Skin epidermis (tissue), 12 donors: Measurements from ENCODE around the gene DUSP28.

ENCODE experiments used
- H3K27ac ChIP-seq, 21 experiments: fragments of 200-600 bp; sonication (generic) in 11 of 21; one replicate each; pipeline ENCODE4 v1.5.0; 2020; ENCODE audit warnings: mild to moderate bottlenecking in 3 of 21, inconsistent platforms in 2 of 21, moderate library complexity in 2 of 21
- H3K4me3 ChIP-seq, 7 experiments: fragments of 200-600 bp; sonication (generic) in 2 of 7; one replicate each; pipeline ENCODE4 v1.5.0; 2020; ENCODE audit warnings: inconsistent platforms in 2 of 7, mild to moderate bottlenecking in 2 of 7, moderate library complexity in 1 of 7

The DUSP28 gene

DNA sequence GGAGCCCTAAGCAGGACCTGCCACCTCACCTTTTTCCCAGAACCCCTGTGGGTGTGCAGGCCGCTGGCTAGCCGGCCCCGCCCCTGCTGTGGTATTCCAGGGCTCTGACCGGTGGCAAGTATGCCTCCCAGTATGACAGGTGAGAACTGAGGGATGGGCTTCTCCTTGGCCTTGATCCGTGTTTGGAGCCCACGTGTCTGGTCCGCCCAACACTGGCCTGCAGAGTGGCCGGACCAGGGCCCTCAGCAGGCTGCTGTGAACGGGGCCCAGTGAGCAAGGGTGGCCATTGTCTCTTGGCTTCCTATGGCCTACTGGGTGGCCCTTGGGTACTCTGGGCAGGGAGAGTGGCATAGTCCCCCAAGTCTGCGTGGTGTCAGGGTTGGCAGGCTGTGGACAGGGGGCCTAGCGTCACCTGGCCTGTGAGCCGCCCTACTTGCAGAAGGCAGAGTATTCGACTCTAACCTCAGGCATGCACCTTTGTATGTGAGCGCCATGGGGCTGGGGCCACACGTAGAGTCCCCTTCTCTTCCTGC, 9.9 kb downstream of the DUSP28 start:
- Histone ChIP-seq H3K4me3 (peak overlapping the region in 1 of 7 experiments; percentile 71), H3K27ac (peak overlapping the region in 6 of 21 experiments; percentile 10 to 86 (median 80))

GRCh38 chr2:240570531-240571313, 10.6 kb downstream of the DUSP28 start:
- H3K4me3 ChIP-seq = no peak overlapping the region
- H3K27ac ChIP-seq = peak overlapping the region in 2 of 21 experiments; percentile 7 to 80

- Histone ChIP-seq H3K27ac (no peak overlapping the region), H3K4me3 (no peak overlapping the region)
These were observed 11.3 kb downstream of the DUSP28 start for GRCh38 chr2:240571314-240571973.

DNA sequence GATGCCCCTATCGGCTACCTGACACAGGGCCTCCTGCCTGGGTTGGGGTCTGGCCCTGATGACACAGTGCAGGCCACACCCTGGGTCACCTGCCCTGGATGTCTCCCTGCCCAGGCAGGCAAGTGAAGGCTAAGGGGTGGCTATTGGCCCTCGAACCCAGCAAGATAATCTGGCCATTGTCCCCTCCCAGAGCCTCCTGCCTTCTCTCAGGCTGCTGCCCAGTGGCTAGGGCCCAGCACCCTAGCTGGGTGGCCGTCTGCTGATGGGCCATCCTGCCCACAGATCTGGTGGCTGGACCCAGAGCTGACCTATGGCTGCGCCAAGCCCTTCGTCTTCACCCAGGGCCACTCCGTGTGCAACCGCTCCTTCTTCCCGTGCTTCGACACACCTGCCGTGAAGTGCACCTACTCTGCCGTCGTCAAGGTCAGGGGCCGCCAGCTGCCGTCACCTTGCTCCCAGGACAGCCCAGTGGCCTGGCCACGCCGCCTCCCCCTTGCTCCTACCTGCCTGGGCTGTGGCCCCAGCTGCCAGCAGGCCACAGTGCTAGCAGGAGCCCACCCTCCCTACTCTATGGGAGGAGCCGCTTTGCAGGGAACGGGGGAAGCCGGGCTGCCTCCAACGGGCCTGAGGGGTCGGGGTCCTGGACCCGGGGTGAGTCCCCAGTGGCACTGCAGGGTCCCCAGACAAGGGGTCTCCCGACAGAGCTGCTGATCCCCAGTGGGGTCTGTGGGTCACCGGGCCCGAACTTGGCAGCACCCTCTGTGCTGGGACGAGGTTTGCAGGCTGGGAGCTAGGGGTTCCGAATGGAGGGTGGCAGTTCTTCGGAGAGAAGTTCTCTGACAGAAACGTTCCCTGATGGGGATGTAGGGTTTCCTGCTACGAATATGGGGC, 12.2 kb downstream of the DUSP28 start:
- H3K4me3 ChIP-seq = no peak overlapping the region
- no peak overlapping the region for H3K27ac ChIP-seq

- H3K27ac ChIP-seq = no peak overlapping the region
These were observed 12.9 kb downstream of the DUSP28 start for GRCh38 chr2:240573071-240573515.

GRCh38 chr2:240573516-240574385, 13.6 kb downstream of the DUSP28 start:
- Histone ChIP-seq H3K27ac (no peak overlapping the region), H3K4me3 (no peak overlapping the region)

More at GRCh38 chr2:240573071-240573515, 12.9 kb downstream of the DUSP28 start:
- H3K4me3 ChIP-seq = no peak overlapping the region

GRCh38 chr2:240574386-240575100, 14.4 kb downstream of the DUSP28 start:
- no peak overlapping the region for H3K4me3 ChIP-seq

DNA sequence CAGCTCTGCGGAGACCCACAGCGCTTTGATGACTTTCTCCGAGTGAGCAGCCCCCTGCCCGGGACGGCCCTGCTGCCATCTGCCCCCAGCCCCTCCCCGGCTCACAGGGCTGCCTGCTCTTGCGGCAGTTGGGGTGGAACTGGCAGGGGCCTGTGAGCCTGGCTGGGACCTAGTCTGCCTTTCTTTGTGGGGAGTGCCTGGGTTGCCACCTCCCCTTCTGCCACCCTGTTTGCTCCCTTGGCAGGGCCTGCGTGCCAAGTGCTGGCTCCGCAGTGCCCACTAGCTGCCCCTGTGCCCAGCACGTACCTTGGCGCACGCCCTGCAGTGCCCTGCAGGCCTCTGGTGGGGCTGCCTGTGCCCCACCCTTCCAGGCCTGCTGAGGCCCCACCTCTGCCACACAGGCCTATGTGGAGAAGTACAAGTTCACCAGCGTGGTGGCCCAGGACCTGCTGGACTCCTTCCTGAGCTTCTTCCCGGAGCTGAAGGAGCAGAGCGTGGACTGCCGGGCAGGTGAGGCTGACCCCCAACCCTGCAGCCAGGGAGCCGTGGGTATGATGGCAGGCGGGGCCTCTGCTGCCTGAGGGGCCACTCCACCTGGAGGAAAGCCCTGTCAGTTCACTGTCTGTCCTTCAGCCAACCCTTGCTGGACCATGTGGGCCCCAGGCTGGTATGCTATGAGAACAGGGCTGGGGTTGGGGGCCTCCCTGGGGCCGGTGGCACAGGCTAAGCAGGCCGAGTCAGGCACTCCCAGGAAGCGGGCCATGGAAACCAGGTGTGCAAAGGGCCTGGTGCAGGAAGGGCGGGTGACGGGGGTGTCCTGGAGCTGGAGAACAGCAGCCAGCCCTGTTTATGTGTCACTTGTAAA, 15.2 kb downstream of the DUSP28 start:
- H3K4me3 ChIP-seq = no peak overlapping the region
- H3K27ac ChIP-seq = peak overlapping the region in 5 of 21 experiments; percentile 12 to 72 (median 54)

More at GRCh38 chr2:240574386-240575100, 14.4 kb downstream of the DUSP28 start:
- H3K27ac ChIP-seq = peak overlapping the region in 2 of 21 experiments; percentile 26 to 72

DNA sequence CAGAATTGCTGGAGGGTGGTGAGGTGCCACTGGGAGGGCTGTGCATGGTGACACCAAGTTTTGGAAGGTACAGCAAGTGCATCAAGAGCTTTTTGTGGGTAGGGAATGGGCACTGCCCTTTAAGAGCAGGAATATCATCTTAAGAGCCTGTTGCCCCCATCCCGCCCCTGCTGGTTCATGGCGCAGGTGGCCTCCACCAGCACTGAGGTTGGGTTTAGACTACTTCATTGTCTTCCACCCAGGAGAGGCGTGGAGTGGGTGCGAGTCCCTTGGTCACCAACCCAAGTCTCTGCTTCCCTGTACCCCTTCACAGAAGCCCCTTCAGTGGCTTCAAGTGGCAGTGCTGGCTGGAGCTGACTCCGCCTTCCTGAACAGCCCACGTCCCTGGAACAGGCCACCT, 15.9 kb downstream of the DUSP28 start:
- Histone ChIP-seq H3K27ac (peak overlapping the region in 2 of 21 experiments; percentile 12 to 72), H3K4me3 (no peak overlapping the region)

- Histone ChIP-seq H3K27ac (no peak overlapping the region), H3K4me3 (no peak overlapping the region)
These were observed 16.5 kb downstream of the DUSP28 start for GRCh38 chr2:240576436-240577205.

DNA sequence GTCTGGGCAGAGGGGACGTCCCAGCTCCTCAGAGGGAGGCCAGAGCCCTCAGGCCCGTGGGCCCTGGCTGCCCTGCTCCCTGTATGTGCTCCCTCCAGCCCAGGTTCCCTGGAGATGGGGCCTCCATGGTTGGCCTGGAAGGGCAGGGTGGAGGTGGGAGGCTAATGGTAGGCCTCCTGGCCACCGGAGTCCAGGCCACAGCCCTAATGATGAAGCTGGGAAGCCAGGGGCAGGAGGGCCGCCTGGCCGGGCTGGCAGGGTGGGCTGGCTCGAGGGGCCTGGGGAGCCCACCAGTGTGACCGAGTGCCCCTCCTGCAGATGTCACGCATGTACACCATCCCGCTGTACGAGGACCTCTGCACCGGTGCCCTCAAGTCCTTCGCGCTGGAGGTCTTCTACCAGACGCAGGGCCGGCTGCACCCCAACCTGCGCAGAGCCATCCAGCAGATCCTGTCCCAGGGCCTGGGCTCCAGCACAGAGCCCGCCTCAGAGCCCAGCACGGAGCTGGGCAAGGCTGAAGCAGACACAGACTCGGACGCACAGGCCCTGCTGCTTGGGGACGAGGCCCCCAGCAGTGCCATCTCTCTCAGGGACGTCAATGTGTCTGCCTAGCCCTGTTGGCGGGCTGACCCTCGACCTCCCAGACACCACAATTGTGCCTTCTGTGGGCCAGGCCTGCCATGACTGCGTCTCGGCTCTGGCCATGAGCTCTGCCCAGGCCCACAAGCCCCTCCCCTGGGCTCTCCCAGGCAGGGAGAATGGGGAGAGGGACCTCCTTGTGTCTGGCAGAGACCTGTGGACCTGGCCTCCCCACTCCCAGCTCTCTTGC, 17.3 kb downstream of the DUSP28 start:
- Histone ChIP-seq H3K4me3 (no peak overlapping the region), H3K27ac (peak overlapping the region in 1 of 21 experiments; percentile 7)

- Histone ChIP-seq H3K27ac (peak overlapping the region in 3 of 21 experiments; percentile 7 to 37 (median 11)), H3K4me3 (no peak overlapping the region)
These were observed 17.9 kb downstream of the DUSP28 start for GRCh38 chr2:240578110-240578450.

DNA sequence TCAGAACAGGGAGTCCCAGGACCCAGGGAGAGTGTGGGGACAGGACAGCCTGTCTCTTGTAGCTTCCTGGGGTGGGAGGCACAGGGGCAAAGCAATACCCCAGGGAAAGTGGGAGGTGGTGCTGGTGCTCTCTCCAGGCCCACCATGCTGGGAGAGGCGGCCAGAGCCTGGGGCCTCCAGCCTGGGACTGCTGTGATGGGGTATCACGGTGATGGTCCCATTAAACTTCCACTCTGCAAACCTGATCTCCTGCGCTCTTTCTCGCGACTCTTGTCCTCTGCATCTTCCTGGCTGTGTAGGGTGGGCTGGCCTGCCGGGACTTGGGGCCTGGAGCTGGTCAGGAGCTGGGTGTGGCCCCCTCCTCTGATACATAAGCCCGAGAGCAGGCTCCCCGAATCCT, 18.3 kb downstream of the DUSP28 start:
- peak overlapping the region in 6 of 21 experiments; percentile 7 to 70 (median 41) for H3K27ac ChIP-seq

GRCh38 chr2:240579071-240579762, 19.1 kb downstream of the DUSP28 start:
- Histone ChIP-seq H3K27ac (peak overlapping the region in 18 of 21 experiments; percentile 25 to 77 (median 64)), H3K4me3 (no peak overlapping the region)

More for the DNA sequence above, 18.3 kb downstream of the DUSP28 start:
- no peak overlapping the region for H3K4me3 ChIP-seq
